SK-N-MC (cell line): ENCODE results near the gene ASCC3.
"Not testable (repeated sequence)": the region's sequence is repeated elsewhere in the genome, so short reads cannot be mapped to it uniquely, and the experiment has no call there.

Experiments
- DNase-seq: peaks from one replicate; pipeline ENCODE4 v3.0.0-alpha.2; 2011; ENCODE audit warnings: low read depth, low spot score
- H3K27ac ChIP-seq: fragments of 200-600 bp; sonication (generic); 2 replicates; pipeline ENCODE4 v1.5.1; 2016; ENCODE audit warnings: mixed run types
- H3K36me3 ChIP-seq: fragments of 200-600 bp; sonication (generic); 2 replicates; pipeline ENCODE4 v1.6.1; 2017; ENCODE audit warnings: antibody characterized with exemption, low read length, mixed read lengths; ENCODE audit not compliant: insufficient read depth
- H3K4me3 ChIP-seq: fragments of 200-600 bp; sonication (generic); 2 replicates; pipeline ENCODE4 v1.5.1; 2016
- H3K9ac ChIP-seq: fragments of 200-600 bp; sonication (generic); 2 replicates; pipeline ENCODE4 v1.8.0; 2017; ENCODE audit warnings: mixed run types, mixed read lengths; ENCODE audit not compliant: insufficient read length
- H3K9me3 ChIP-seq: fragments of 200-600 bp; sonication (generic); 2 replicates; pipeline ENCODE4 v1.6.1; 2017; ENCODE audit warnings: low read depth, mild to moderate bottlenecking, antibody characterized with exemption, low read length, moderate library complexity, mixed read lengths
- EZH2 ChIP-seq: fragments of 200-600 bp; sonication (generic); IDR thresholded peaks from one replicate; pipeline ENCODE4 v1.6.1; 2017; ENCODE audit warnings: antibody characterized with exemption
- FOXP2 ChIP-seq: optimal IDR thresholded peaks from 2 replicates; pipeline ENCODE3; 2011; ENCODE audit warnings: mild to moderate bottlenecking, moderate library complexity; ENCODE audit not compliant: insufficient read depth; ENCODE audit errors: extremely low read length, control extremely low read depth
- POLR2AphosphoS5 ChIP-seq: IDR thresholded peaks from 2 replicates; pipeline ENCODE4 v1.6.1; 2012; ENCODE audit warnings: mild to moderate bottlenecking, low read depth, low read length, borderline replicate concordance

The ASCC3 gene

DNA sequence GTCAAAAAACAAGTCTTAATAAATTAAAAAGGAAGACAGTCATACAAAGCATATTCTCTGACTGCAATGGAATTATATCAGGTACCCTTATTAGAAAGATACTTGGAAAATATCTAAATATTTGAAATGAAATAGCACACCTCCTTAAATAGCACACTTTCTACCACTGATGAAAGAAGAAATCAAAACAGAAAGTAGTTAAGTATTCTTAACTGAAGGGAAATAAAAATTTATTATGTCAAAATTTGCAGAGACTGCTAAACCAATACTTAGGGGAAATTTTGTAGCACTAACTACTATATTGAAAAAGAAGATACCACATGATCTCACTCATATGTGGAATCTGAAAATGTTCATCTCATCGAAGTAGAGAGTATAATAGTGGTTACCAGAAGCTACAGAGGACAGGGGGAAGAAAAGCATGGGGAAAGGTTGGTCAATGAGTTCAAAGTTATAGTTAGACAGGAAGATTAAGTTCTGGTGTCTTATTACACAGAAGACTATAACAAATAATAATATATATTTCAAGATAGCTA, 112.2 kb downstream of the ASCC3 start:
- Histone ChIP-seq H3K9ac (no peak overlapping the region), H3K4me3 (no peak overlapping the region), H3K36me3 (peaks cover 45% of the 10 kb centered on the region), H3K27ac (no peak overlapping the region), H3K9me3 (peaks cover 5% of the 10 kb centered on the region)
- TF ChIP-seq POLR2AphosphoS5 (no peak), FOXP2 (no peak), EZH2 (no peak)
- DNase-seq = no peak

DNA sequence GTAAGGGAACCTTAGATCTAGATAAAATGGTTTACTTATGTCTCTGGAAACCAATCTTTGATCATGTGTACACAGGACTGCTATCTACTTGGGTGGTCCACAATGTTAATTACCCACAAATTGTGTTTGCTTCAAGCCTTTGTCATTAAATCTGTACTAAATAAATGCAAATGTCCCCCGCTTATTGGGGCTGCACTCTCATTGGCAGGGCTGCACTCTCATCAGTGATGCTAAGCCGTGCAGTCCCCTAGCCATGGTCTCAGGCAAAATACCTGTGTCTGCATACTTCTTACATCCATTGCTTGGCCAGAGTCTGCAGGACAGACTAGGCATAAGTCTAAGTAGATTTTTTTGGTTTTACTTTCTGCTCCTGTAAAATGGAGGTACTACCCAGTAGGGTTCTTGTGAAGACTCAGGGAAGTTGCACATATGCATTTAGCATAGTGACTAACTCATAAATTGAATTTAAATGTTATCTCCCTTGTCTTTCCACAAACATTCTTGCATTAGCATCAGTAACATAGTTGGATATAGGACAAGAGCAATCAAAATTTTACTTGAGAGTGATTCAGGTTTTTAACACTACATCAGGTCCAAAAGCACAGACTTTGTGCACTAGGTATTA, 117.4 kb downstream of the ASCC3 start:
- H3K4me3 ChIP-seq = no peak overlapping the region
- TF ChIP-seq FOXP2 = no peak
- TF ChIP-seq POLR2AphosphoS5 = no peak
- H3K9ac ChIP-seq = no peak overlapping the region
- peaks cover 79% of the 10 kb centered on the region for H3K36me3 ChIP-seq
- no peak for DNase-seq
- no peak overlapping the region for H3K27ac ChIP-seq
- H3K9me3 ChIP-seq = peaks cover 6% of the 10 kb centered on the region

DNA sequence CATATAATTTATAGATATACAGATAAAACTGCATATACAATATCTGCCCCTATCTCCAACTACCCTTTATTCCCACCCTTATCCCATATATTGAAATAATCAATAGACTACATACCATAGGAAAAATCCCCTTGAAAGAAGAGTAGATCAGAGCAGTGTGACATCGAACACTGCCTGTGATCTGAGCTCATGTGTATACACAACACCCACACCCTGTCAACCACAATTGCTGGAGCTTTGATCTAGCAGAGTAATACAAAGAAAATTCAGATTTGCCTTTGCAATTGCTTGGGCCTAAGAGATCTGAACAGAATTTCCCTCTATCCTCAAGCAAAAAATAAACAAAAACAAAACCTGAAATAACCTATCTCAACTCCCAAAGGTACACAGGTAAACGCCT, 119.3 kb downstream of the ASCC3 start:
- no peak overlapping the region for H3K27ac ChIP-seq
- peaks cover 3% of the 10 kb centered on the region; the same call in 1 of the 2 replicates for H3K9me3 ChIP-seq
- no peak for DNase-seq
- peaks cover 79% of the 10 kb centered on the region for H3K36me3 ChIP-seq
- H3K9ac ChIP-seq = no peak overlapping the region
- TF ChIP-seq POLR2AphosphoS5 = no peak
- no peak overlapping the region for H3K4me3 ChIP-seq

DNA sequence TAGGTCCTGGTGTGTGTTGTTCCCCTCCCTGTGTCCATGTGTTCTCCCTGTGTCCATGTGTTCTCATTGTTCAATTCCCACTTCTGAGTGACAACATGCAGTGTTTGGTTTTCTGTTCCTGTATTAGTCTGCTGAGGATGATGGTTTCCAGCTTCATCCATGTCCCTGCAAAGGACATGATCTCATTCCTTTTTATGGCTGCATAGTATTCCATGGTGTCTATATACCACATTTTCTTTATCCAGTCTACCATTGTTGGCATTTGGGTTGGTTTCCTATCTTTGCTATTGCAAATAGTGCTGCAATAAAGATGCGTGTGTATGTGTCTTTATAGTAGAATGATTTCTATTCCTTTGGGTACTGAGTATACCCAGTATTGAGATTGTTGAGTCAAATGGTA, 122.7 kb downstream of the ASCC3 start:
- not testable (repeated sequence) for DNase-seq, H3K4me3 ChIP-seq, H3K9me3 ChIP-seq, H3K27ac ChIP-seq, H3K9ac ChIP-seq
- H3K36me3 ChIP-seq = peaks cover 59% of the 10 kb centered on the region

DNA sequence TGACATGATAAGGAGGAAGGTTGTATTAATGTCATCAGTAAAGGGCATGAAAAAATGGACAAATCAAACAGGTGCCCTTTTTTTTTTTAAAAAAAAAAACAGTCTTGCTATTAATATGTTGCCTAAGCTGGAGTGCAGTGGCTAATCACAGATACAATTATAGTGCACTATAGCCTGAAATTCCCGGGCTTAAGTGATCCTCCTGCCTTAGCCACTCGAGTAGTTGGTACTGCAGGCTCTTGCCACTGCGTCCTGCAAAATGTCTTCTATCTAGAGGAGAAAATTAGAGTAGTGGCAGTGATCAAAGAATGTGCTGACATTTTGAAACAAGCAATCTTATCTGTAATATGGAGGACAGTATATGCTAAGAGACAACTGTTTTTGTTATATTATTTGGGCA, 127.7 kb downstream of the ASCC3 start:
- no peak for DNase-seq
- H3K27ac ChIP-seq = no peak overlapping the region
- no peak overlapping the region for H3K4me3 ChIP-seq
- H3K9me3 ChIP-seq = no peaks in the 10 kb centered on the region
- no peak for TF ChIP-seq EZH2
- TF ChIP-seq FOXP2 = no peak
- H3K9ac ChIP-seq = no peak overlapping the region
- peaks cover 22% of the 10 kb centered on the region for H3K36me3 ChIP-seq

DNA sequence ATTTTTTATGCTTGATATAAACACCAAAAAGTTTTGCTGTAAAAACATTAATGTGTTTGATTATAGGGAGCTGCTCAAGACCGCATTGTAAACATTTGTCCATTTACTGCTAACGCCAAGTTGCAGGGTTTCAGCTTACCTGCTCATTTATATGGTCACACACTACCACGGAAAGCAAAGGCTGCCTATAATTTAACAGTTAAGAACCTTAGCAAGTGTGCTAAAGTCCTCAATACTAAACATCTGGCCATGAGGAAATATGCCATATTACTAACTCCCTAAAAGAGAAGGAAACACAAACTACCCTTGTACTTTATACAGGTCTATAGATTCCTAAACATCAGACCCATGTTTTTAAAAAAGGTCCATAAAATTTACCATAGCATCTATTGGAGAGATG, 129.5 kb downstream of the ASCC3 start:
- Histone ChIP-seq H3K9me3 (no peaks in the 10 kb centered on the region), H3K36me3 (peaks cover 15% of the 10 kb centered on the region), H3K9ac (no peak overlapping the region), H3K4me3 (no peak overlapping the region), H3K27ac (no peak overlapping the region)
- DNase-seq = no peak
- TF ChIP-seq FOXP2 (no peak), POLR2AphosphoS5 (no peak), EZH2 (no peak)

DNA sequence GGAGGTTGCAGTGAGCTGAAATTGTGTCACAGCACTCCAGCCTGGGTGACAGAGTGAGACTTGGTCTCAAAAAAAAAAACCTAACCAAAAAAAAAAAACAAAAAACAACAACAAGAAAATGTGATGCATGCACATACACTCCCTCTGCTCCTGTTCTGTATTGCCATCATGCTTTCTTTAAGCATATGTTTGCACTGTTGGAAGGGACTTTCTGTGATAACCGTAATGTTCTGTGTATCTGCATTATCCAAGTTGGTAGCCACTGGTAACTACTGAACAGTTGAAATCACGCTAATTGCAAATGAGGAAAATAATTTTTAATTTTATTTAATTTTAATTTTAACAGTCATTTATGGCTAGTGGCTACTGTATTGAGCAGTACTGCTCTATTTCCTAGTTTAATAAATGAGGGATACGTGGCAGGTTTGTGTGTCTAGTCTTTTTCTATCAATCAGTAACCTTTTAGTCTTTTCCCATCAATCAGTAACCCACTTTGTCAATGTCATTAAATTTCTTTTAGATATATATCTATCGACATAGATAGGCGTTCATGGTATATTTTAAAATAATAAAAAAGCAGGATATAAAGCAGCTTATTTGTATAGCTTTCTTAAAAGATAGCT, 135.6 kb downstream of the ASCC3 start:
- DNase-seq = no peak
- no peak for TF ChIP-seq FOXP2
- no peak for TF ChIP-seq POLR2AphosphoS5
- TF ChIP-seq EZH2 = no peak

DNA sequence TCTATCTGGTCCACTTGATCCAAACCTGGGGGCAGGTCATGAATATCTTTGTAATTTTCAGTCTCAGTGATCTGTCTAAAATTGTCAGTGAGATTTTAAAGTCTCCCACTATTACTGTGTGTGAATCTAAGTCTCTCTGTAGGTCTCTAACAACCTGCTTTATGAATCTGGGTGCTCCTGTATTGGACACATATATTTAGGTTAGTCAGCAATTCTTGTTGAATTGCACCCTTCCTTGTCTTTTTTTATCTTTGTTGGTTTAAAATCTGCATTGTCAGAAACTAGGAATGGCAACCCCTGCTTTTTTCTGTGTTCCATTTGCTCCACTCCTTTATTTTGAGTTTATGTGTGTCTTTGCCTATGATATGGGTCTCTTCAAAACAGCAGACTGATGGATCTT, 140.7 kb downstream of the ASCC3 start:
- no peak overlapping the region for H3K9ac ChIP-seq
- TF ChIP-seq POLR2AphosphoS5 = no peak
- H3K4me3 ChIP-seq = no peak overlapping the region
- H3K9me3 ChIP-seq = no peaks in the 10 kb centered on the region
- no peak for DNase-seq
- H3K27ac ChIP-seq = no peak overlapping the region
- peaks cover 20% of the 10 kb centered on the region for H3K36me3 ChIP-seq

More for the DNA sequence above, 135.6 kb downstream of the ASCC3 start:
- H3K4me3 ChIP-seq = no peak overlapping the region
- H3K9ac ChIP-seq = no peak overlapping the region
- H3K36me3 ChIP-seq = peaks cover 24% of the 10 kb centered on the region
- H3K27ac ChIP-seq = no peak overlapping the region
- no peaks in the 10 kb centered on the region for H3K9me3 ChIP-seq

DNA sequence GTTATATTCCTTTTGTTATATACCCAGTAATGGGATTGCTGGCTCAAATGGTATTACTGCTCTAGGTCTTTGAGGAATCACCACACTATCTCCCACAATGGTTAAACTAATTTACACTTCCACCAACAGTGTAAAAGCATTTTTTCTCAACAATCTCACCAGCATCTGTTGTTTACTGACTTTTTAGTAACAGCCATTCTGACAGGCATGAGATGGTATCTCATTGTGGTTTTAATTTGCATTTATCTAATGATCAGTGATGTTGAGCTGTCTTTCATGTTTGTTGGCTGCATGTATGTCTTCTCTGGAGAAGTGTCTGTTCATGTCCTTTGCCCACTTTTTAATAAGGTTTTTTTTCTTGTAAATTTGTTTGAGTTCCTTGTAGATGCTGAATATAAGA, 143.4 kb downstream of the ASCC3 start:
- not testable (repeated sequence) for H3K27ac ChIP-seq, DNase-seq, H3K4me3 ChIP-seq, H3K9me3 ChIP-seq, H3K9ac ChIP-seq
- peaks cover 14% of the 10 kb centered on the region; the same call in 1 of the 2 replicates for H3K36me3 ChIP-seq
